ENCODE measurements around the gene NFATC2.
A peak's percentile ranks its signal among the peaks of the same experiment; 100 is the strongest.

NFATC2 gene

DNA sequence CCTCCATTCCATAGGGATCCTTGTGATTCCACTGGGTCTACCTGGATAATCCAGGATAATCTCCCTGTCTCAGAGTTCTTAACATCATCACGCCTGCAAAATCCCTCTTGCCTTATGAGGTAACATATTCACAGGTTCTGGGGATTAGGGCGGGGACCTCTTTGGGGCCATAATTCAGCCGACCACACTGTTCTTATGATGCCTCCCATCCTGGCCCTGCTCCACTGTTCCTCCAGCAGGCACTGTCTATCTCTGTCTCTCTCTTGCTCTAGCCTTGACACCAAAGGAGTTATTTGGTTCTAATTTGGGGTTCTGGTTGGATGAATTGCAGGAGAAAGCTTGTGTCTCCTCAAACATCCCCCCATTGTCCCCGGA lies 168.1 kb downstream of the NFATC2 start:
- DNase-seq (ENCODE audit: low spot score) = no peak

DNA sequence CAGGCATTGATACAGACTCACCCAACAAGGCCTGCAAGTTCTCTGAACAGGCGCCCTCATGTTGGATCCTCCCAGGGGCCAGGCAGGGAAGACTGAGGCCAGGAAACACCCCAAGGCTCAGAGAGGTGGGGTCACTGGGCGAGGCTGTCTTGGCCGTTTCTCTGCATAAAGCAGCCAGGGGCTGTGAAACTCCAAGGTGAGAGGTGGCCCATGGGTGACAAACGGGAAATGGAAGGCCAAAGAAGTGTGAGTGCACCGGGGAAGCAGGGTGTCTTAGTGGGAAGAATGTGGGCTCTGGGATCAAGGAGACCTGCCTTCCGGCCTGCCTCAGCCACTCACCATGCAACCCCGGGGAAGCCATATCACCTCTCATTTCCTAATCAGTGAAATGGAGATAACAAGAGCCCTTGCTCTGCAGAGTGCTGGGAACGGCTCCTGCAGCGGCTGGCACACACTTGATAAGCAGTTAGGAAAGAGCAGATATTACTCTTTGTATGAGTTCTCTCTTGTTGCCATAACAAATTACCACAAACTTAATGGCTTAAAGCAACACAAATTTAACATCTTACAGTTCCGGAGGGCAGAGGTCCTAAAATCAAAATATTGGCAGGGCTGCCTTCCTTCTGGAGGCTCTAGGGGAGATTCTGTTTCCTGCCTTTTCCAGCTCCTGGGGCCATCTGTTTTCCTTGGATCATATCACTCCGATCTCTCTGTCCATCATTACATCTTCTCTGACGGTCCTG lies 168.6 kb downstream of the NFATC2 start:
- no peak for DNase-seq (ENCODE audit: low spot score)

DNA sequence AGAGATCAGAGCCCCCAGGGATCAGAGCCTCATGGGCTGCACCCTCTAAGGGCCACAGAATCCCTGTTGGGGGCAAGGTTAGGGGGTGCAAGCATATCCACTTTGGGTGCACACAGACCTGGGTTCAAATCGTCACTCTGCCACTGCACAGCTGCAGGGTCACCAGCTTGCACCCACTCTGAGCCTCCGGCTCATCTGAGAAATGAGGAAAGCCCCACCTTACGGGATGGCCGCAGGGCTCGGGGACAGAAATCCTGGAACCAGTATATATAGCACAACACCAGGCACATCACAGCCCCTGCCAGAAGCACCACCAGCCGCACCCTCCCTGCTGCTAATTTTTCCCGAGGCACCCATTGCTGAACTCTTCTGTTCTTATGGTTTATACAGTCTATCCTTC lies 169.6 kb downstream of the NFATC2 start:
- no peak for DNase-seq (ENCODE audit: low spot score)

DNA sequence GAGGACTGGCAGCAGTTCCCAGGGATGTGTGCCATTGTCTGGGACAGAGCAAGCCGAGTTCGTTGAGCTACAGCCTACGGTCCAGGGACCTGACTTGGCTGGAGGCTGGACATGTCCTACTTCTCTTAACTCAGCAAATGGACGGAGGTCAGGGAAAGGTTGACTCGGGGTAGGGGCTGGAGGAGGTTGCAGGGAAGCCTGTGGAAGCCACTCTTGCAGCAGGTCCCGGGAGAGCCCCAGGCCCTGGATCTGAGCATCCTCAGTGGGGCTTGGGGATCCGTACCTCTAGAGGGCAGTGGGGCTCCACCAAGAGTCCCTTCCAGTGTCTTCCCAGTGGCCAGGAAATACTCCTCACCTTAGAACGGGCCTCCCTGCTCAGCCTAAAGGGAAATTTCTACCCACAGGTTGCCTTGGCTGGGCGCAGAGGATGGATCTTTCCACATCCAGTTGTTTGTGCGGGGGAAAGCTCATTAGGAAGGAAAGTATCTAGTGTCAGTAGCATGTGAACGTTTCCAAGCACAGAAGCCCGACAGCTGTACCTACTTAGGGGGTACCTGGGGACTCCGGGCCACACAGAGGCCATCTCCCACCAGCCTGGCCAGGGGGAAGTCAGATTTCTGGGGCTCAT lies 170.2 kb downstream of the NFATC2 start:
- peak; percentile 79 for DNase-seq (ENCODE audit: low spot score)

DNA sequence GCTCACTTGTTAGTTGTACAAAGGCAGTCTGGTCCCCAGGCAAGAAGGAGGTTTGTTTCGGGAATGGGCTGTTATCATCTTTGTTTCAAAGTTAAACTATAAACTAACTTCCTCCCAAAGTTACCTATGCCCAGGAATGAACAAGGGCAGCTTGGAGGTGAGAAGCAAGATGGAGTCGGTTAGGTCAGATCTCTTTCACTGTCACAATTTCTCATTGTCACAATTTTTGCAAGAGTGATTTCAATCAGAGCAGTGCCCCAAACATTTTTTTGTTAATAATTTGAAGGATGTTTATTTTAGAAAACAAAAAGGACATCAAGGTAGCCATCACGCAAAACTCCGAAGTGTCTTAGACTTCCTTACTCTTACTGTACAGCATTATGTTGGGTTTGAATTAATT lies 170.8 kb downstream of the NFATC2 start:
- no peak for DNase-seq (ENCODE audit: low spot score)

DNA sequence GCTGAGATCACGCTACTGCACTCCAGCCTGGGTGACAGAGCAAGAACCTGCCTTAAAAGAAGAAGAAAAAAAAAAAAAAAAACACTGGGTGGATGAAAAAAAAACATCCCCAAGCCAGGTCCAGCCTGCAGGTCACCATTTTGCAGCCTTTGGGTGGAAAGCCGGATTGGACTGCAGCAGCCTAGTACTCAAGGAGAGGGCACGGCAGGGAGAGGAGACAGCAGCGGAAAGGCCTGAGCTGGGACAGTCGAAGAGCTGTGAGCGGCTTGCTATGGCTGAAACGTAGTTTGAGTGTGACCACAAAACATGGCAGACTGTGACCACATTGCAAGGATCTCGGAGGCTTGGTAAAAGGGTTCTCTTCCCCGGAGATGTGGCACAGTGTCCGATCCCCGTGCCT lies 173.0 kb downstream of the NFATC2 start:
- no peak for DNase-seq (ENCODE audit: low spot score)

DNA sequence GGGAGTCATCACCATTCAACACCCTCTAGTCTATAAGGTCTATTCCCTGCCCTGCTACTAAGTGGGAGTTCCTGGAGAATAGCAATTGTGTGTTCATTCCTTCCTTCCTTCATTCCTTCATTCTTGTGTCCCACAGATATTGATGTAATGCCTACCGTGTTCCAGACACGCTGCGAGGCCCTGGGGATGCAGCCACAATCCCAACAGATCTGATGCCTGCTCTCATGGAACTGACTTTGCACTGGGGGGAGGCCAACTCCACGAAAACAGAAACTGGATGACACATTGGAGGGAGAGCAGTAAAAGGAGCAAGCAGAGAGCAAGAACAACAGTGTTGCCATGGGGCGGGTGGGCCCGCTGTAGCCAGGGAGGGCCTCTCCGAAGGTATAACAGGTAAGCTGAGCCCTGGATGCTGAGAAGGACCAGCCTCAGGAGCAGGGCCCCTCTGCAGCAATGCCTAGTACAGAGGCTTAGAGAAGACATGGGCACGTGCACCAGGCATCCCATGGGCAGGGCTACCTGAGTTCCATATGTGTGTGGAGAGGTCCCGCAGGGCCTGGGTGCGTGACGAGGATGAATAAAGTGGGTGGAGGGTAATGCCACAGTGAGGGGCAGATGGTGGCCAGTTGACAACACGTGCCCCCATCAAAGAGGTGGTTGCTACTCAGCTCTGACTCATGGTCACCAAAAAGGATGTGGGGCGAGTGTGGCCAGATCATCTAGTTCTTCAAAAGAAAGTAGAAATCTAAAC lies 173.9 kb downstream of the NFATC2 start:
- peak; percentile 79 for DNase-seq (ENCODE audit: low spot score)

DNA sequence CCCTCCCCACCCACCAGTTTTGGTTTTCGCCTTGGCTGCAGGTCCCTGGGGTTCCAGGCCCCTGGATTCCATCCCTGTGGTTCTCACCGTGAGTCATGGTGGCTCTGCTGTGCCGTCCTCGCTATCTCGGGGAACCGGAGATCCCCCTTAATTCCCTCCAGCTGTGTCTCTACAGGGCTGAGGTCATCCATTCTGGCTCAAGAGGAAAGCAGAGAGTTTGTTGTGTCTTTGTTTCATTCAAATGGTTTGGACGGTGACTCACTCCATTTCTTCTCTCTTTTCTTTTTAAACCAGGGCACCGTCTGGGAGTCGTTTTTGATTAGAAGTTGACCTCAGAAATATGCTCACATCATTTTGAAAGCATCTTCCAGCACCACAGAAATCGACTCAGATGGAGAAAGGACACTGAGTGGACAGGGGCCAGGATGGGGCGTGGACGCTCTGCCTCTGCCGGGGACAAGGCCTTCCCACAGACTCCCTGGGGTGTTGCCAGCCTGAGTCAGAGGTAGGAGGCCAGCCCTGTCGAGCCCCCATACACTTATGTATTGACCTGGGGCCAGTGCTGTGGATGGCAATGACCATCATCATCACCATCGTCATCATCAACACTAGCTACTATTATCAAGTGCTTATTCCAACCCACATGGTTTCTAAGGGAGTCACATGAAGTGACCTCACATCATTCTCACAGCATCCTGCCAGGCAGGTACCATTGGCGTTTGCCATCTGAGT lies 176.2 kb downstream of the NFATC2 start:
- peak; percentile 86 for DNase-seq (ENCODE audit: low spot score)

DNA sequence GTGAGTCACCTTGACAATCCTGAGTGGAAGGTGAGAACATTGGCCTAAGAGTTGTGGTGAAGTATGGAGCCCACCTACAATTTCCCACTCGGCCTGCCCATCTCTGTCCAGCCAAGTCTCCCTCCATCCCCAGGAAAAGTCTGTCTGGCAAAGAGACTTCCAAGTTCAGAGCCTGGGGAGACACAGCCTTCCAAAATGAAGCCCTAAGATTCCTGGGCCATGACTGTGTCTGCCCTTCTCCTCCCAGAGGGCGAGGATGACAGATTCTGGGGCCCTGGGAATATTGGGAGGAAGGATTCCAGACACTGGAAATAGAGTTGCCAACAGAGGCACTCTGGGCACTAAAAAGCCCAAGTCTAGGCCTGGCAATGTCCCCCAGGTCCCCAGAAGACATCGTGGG lies 176.8 kb downstream of the NFATC2 start:
- peak; percentile 60 for DNase-seq (ENCODE audit: low spot score)

DNA sequence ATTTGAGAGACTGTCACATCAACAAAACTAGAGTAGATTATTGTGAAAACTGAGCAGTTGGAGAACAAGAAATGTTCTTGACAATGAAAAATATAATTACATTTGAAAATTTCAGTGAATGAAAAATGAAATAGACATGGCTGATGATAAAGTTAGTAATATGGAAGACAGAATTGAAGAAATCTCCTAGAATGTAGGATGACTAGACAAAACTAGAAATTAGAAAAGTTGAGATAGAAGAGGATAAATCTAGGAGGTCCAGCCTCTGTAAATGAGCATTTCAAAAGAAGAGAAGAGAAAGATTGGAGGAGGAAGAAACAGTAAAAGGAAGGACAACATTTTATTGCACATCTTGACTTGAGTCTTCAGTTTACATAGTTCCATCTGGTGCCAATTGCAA lies 178.7 kb downstream of the NFATC2 start:
- no peak for DNase-seq (ENCODE audit: low spot score)

DNA sequence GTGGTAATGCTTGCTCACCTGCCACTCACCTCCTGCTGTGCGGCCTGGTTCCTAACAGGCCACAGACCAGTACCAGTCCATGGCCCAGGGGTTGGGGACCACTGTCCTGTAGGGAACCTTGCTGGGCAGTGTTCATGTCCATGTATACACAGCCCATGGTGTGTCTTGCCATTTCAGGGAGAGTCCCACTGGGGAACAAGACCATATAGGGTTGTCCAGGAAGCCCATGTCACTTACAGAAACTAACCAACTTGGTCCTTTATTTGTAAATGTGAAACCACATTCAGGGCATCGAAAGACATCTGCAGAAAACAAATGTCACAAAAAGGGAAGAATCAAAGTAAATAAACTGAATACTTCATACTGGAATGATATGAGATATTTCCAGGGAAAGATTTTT lies 179.1 kb downstream of the NFATC2 start:
- DNase-seq (ENCODE audit: low spot score) = no peak

DNA sequence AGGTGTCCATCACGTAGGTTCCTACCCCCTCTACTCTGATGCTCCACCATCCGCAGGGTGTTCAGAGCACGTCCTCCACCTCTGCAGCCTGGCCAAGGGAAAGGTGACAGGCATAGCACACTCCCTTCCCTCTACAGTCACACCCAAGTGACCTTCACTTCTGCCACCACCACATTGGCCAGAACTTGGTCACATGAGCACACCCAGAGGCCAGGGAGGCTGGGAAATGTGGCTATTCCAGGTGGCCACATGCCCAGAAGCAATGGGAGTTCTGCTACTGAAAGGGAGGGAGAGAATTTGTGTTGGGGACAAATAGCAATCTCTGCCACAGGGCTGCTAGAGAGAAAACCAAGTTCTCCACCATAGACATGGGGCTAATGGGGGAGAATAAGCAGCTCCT lies 180.3 kb downstream of the NFATC2 start:
- DNase-seq (ENCODE audit: low spot score) = no peak

DNA sequence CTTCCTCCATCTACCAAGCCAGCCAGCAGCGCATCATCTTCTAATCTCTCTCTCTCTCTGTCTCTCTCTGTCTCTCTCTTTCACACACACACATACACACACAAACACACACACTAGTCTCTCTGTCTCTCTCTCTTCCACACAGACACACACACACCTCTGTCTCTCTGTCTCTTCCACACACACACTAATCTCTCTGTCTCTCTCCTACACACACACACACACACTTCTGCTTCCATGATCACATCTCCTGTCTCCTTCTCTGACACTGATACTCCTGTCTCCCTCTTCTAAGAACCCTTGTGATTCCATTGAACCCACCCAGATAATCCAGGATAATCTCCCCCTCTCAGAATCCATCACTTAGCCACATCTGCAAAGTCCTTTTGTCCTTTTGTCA lies 181.3 kb downstream of the NFATC2 start:
- no peak for DNase-seq (ENCODE audit: low spot score)

DNA sequence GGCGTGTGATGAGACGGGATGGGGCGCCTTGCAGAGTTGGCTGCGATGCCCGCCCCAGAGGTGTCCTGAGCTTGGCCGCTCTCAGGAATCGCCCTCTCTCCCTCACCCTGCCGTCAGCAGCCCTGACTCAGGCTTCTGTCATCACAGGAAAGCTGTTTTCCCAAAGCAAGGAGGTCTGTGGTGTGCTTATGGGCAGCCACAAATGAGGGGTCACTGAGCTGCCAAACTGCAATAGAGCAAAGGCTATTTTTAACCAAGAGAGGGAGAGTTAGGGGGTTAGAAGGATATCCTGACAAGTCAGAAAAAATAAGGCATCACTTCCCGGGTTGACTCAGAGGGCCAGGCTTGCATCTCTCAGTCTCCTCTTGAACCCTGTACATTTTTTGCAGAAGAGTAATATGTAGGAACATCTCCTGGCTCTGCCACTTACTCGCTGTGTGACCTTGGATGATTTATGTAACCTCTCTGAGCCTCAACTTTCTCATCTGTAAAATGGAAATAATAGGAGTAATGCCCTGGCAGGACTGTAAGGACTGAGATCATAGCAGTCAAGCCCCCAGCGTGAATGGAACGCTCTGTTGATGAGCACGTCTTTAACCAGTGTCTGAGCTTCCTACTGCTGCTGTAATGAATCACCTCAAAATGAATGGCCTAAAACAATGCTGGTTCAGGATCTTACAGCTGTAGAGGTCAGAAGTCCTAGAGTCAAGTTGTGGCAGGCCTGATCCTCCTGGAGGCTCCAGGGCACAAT lies 181.9 kb downstream of the NFATC2 start:
- DNase-seq (ENCODE audit: low spot score) = peak; percentile 72

DNA sequence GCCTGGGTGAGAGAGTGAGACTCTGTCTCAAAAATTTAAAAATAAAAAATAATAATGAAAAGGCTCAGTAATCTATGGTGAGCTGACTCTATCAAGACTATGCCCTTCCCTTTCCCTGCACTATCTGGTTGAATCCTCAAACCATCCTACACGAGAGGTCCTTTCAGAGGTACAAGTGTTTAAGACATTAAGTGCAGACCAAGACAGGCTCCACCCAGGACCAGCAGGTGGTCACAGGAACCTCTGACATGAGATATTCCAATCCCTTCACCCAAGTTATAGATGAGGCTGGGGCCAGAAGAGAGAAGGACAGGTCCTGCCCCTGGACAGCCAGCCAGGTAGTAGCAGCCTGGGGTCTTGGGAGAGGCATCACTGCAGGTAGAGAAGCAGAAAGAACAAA lies 182.6 kb downstream of the NFATC2 start:
- no peak for DNase-seq (ENCODE audit: low spot score)

DNA sequence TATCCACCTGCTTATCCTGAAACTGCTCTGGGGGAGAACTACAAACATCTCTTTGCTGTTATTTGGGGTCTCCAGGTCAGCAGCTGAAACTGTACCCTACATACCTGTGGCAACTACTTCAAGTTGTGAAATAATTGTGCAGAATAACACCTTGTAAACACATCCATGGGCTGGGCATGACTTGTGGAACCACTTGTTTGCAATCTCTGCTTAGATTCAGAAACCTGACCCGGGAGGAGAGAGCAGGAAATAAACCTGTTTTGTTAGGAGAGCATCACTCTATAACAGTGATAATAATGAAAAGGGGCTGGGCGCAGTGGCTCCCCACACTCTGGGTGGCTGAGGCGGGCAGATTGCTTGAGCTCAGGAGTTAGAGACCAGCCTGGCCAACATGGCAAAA lies 183.1 kb downstream of the NFATC2 start:
- DNase-seq (ENCODE audit: low spot score) = no peak

DNA sequence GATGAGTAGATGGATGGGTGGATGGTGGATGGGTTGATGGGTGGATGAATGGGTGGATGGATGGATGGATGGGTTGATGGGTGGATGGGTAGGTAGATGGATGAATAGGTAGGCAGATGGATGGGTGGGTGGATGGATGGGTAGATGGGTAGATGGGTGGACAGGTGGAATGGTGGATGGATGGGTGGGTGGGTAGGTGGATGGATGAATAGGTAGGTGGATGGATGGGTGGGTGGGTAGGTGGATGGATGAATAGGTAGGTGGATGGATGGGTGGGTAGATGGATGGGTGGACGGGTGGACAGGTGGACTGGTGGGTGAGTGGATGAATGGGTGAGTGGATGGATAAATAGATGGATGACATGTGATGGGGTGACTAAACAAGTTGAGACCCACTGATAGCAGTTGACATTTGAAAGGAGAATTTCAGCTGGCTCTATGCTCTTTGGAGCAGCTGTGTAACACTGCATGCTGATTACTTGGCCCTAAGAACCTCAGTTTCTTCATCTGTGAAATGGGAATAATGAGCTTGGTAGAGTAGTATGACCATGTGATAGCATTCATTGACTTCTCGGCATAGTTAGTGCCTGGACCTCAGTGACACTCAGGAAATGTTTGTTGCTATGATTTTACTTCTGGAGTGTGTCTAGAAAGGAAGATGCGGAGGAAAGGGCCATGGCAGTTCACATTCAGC lies 184.3 kb downstream of the NFATC2 start:
- no peak for DNase-seq (ENCODE audit: low spot score)

DNA sequence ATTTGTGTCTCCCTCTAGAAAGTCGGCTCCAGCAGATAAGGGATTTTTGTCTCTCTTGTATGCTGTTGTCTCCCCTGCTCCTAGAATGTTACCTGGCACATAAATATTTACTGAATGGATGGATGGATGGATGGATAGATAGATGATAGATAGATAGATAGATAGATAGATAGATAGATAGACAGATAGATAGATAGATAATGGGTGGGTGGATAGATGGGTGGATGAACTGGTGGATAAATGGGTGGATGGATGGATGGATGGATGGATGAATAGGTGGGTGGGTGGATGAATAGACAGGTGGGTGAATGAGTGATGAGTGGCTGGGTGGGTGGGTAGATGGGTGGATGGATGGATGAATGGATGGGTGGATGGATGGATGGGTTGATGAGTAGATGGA lies 185.0 kb downstream of the NFATC2 start:
- DNase-seq (ENCODE audit: low spot score) = no peak

DNA sequence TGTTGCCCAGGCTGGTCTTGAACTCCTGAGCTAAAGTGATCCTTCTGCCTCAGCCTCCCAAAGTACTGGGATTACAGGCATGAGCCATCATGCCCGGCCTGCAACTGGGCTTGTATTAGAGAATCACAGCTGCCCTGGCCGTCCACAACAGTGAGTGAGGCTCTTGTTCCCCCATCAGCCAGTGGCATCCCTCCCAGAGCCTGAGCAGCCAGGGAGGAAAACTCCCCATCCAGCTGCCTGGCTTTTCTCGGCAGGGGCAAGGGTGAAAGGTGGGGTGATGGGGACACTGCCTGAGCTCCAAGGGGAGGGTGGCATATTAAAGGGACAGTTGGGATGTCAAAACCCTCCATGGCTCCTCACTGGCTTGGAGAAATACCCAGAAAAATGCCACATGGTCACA lies 185.6 kb downstream of the NFATC2 start:
- DNase-seq (ENCODE audit: low spot score) = no peak

DNA sequence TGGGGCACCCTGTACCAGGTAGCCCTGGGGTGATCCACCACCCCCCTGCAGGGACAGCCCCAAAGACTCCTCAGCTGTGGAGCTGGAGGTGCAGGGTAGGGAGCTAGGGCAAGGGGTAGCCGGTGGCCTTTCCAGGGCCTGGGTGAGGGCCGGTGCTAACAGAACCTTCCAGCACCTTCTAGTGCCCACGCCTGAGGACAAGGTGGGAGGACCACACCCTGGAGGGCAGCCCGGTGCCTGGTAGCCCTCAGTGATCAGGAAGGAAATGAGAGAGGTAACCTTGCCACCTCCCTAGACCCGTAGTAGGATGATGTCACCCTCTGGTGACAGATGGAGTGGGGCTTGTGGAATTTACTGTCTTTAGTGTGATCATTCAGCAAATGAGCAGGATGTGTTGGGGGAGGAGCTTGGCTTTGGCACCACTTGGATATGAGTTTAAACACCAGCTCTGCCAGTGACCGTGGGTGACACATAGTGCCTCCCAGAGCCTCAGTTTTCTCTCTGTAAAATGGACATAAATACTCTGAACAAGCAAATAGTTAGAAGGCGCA lies 187.7 kb downstream of the NFATC2 start:
- peak; percentile 75 for DNase-seq (ENCODE audit: low spot score)

DNA sequence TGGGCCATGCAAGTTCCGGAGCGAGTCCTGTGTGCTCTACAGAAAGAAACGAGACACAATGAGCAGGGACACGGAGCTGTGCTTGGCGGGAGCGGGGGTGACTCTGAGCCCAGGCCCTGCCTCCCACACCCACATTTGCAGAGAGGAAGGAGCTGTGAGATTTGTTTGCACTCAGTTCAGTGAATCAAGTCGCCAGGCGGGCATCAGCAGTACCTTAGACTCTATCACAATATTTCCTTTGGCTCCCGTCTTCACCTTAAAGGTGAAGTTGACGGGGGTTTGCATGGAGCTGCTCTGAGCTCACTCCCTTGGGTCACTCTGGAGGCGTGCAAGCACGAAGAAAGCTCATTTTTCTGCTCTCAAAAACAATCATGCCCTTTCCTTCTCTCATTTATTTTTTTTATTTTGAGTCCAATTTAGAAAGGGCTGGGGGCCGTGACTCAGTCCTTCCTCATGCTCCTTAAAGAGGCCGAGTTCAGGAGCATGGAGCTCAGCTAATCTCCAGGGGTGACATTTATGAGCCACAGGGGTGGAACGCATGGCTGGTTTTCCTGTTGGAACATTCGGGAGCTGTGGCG lies 188.2 kb downstream of the NFATC2 start:
- no peak for DNase-seq (ENCODE audit: low spot score)

All from SW480 (cell line).